ENCODE data around the gene TF.

TF gene

DNA sequence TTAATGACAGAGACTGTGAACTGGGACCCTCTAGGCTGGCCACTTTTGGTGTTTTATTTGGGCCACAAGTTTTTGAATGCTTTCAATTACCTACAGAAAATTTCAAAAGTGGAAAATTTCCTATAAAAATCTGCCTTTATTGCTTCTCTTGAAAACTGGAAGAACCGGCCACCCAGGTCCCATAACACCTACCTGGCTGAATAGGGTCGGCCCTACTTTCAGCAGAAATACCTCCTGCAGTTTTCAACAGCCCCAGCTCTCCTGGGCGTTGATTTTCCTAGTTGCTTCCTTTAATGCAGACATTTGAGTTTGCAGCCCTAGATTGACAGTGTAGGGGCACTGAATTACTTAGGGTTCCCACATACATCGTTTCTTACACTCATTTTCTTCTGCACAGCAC, 58.7 kb downstream of the TF start:
- in situ Hi-C loops (cut with MboI; ENCODE audit: low sequenced_read_pairs), result loop anchor here (25.0 kb wide), 1 partner anchor 407 kb away; no protein-coding TSS in a partner anchor

DNA sequence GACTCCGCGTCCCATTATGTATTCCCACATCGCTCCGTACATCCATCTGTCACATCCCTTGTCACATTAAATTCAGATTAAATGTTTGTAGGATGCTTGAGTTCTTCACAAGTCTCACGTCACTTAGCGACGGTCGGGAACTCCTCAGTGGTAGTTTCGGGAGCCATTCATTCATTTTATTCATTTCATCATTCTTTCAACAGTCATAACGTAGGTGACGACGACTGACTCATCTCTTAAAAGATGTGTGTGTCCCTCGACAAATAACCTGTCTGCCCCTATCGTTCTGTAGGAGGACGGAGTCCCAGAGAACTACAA, 59.1 kb downstream of the TF start:
- in situ Hi-C loops (cut with MboI; ENCODE audit: low sequenced_read_pairs), result loop anchor here (25.0 kb wide), 1 partner anchor 407 kb away; no protein-coding TSS in a partner anchor

DNA sequence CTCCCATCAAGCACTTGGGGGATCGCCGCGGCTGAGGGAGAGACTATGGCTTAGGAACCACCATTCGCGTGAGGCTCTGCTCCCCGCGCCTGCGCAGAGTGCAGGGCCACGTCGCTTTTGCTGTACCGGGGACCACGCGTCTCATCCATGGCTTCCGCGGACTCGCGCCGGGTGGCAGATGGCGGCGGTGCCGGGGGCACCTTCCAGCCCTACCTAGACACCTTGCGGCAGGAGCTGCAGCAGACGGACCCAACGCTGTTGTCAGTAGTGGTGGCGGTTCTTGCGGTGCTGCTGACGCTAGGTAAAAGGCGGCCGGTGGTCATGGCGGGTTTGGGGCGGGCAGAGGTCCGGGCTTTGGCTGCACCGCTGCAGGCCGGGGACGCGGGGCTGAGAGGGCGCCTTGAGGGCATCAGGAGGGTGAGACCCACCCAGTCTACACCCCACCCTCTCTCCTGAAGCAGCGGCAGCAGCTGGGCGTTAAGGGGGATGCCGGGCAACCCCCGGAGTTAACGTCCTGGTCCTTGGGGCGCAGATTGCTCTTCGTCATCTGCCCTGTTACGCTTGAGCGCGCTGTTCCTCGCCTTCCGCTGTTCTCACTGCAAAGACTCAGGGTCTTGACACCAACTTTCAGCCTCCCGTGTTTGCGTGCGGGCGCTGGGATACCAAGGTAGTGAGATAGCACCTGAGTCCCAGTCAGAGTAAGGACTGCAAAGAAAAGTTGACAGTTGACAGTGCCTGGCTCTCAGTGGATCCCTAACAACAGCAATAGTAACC, 59.7 kb downstream of the TF start, which contains the start of gene SRPRB:
TSS of gene SRPRB (plus strand) at position 114 of the 774 bp plus-strand sequence. CDS start at position 148, 34 bp downstream.
- in situ Hi-C loops (cut with MboI; ENCODE audit: low sequenced_read_pairs), result loop anchor here (25.0 kb wide), 1 partner anchor 406 kb away; no protein-coding TSS in a partner anchor

DNA sequence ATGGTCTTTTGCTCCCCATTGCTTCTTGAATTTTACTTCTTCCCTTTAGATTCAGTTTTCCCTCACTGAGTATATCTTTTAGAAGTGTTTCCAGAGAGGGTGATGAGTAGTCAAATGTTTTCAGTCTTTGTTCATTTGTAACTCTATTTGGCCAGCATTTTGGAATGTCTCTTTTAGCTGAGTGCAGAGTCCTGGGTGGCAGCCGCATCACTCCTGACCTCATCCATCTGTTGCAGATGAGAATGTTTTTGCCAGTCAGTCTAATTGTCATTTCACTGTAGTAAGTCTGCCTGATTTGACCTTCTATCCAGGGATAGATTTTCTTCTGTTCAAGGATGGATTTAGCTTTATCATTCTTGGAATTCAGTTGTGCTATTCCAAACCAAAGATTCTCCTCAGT, 66.7 kb downstream of the TF start:
- in situ Hi-C loops (cut with MboI; ENCODE audit: low sequenced_read_pairs), result loop anchor here (10.0 to 25.0 kb wide), 2 partner anchors 112 to 399 kb away; no protein-coding TSS in a partner anchor

DNA sequence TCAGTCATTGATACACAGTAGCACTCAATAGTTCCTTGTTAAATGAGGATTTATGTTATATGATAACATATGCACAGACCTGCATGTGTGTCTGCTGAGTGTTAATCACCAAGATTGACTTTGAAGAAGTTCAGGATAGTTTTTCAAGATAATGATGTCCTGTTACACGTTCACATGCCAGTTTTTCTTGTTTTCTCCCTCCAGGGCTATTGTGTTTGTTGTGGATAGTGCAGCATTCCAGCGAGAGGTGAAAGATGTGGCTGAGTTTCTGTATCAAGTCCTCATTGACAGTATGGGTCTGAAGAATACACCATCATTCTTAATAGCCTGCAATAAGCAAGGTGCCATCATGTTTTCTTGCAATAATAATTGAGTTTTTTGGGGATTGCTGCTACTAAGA, 69.2 kb downstream of the TF start:
- in situ Hi-C loops (cut with MboI; ENCODE audit: low sequenced_read_pairs), result loop anchor here (10.0 to 25.0 kb wide), 2 partner anchors 109 to 397 kb away; no protein-coding TSS in a partner anchor

DNA sequence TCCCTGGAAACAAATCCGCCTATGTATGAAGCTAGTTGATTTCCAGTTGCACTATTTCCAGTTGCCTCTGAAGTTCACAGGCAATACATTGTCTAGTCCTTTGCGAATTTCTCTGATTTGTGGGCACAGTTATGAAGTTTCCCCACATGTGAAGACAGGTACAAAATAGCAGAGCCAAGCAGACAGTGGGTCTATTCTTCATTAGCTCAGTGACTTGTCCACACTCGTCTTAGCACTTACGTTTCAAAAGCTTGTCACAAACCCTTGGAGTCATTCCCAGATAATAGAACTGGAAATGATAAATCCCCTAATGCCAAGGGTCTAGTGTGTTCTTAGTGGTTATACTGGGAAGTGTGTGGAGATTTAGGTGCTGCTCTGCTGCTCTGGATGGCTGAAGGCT, 73.9 kb downstream of the TF start:
- in situ Hi-C loops (cut with MboI; ENCODE audit: low sequenced_read_pairs), result loop anchor here (25.0 kb wide), 1 partner anchor 392 kb away; no protein-coding TSS in a partner anchor

DNA sequence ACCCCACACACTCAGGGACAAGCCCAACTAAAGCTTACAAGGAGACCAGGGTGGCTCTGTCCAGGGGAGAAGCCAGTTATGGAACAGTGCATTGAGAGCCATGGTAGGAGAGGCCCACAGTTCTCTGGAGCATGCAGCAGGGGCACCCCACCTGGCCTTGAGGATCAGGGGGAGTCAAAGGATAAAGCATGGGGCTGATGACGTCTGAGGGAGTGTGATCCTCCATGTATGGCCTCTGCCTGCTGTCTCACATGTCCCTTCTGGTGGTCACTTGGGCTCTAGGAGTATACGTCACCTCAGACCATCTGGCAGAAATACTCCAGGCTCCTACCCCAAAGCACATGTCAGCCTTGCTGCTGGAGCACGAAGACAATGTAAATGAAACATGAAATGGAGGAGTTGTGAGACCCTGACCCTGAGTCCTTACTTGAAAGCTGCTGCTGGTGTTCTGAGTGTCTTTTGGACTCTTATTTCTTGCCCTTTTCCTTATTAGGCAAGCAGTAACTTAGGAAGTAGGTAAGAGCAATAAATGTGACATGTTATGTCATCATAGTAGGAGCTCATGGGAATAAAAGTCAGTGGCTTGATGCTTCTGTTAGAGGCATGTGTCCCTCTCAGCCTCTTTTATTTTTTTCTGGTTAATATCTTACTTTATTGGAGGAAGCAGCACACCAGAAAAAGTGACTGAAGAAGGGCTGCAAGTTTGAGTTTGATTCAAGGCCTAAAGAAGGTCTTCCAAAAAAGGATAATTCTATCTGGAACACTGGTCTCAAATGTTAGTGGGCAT, 74.9 kb downstream of the TF start:
- in situ Hi-C loops (cut with MboI; ENCODE audit: low sequenced_read_pairs), result loop anchor here (25.0 kb wide), 1 partner anchor 391 kb away; no protein-coding TSS in a partner anchor

DNA sequence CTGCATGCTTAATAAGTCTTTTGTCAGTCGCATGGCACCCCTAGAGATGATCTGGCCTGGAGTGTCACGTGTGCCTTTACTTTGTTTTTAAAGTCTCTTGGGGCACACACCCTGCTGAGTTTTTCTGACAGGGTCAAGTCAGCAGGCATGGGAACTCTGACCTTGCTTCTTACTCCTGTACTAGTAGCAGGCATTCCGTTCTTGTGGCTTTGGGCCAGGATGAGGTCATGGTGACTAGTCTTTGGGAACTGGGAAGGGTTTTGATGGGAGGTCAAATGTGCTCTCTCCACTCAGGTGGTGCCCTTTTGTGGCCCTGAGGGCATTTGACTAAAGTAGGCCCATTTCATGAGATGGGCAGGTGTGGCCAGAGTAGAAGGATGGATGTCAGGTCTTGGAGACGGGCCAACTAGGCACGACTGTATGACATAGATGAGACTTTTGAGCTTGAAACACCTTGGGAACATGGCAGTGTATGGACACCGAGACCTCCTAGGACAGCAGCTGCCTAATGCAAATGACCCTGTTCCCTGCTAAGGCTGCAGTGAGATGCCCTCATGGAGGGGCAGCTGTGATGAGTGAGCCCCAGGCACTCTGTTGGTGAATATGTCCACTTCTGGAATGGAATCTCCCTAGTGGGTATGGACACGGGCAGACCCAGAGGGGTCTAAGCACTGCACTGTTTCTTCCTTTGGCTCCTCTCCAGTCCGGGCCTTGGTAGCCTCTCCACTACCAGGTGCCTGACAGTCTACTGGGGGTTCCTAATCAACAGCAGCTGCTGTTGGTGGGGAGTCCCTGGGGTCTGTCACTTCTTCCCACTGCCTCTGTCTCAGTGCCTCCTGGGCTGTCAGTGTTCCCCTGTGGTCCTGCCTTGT, 75.8 kb downstream of the TF start:
- in situ Hi-C loops (cut with MboI; ENCODE audit: low sequenced_read_pairs), result loop anchor here (25.0 kb wide), 1 partner anchor 390 kb away; no protein-coding TSS in a partner anchor

DNA sequence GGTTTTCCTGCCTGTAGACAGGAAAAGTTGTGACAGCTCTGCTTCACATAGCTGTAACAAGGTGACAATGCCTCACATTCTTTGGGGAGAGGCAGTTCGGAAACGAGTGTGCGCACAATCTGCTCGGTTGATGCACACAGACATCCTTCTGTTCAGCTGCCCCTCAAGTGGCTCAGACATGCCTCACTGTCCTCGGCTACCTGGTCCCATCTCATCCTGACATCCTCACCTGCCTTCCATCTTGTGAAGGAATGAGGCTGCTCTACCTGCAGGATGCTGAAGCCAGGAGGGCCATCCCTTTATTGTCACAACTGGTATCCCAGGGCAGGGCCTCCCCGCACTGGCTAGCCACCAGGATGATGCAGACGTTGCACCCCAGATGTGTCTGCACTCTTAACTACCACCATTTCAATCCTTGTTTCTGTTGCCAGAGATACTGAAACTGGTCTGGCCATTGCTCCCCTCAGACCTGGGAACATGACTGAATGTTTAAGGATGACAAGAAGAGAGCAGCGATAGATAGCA, 78.8 kb downstream of the TF start:
- in situ Hi-C loops (cut with MboI; ENCODE audit: low sequenced_read_pairs), result loop anchor here (25.0 kb wide), 1 partner anchor 387 kb away; no protein-coding TSS in a partner anchor

DNA sequence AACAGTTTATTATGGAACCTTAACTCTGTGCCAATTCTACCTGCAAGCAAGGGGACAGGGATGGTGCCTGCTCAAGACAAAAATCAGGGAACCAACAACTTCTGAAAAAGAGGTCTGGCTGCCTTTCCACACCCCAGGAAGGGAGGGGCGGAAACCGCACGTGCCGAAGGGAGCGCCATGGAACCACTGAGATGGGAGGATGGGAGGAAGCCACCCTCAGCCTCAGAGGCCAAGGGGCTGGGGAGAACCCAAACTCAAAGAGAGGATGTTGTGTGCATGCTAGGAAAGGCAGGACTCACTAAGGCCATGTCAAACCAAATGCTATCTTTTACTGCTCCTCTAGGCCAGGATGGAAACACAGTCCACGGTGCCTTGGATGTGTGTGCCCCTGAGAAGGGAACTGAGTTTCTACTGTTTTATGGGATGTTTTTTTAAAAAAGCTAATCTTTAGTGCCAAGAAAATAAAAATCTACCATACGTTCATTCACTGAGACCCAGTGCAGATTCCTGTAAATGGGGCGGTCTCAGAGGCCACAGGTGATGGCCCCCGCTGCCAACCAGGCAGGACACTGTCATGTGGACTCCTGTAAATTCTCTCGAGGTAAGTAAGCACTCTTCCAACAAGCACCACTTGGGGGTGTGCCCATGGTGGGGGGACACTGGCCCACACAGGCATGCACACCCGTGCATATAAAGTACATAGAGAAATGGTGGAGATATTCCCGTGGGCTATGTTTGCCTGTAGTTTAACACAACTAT, 80.0 kb downstream of the TF start:
- in situ Hi-C loops (cut with MboI; ENCODE audit: low sequenced_read_pairs), result no loop called here

DNA sequence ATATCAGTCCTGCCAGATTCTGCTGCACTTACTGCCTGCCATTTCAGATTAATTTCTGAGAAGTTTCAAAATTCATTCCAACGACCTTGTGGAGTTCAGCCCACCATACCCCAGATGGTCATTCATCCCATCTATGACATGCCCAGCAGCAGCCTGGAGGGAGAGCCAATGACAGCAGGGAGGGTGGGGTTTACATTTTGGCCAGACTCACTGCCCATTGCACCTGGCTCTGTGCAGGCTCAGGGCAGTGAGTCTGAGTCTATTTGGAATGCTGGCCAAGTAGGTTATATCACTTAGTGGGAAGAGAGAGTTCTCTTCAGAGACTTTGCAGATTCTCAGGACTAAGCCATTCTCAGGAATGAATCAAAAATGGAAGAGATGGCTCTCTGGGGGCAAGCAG, 80.9 kb downstream of the TF start:
- in situ Hi-C loops (cut with MboI; ENCODE audit: low sequenced_read_pairs), result no loop called here

DNA sequence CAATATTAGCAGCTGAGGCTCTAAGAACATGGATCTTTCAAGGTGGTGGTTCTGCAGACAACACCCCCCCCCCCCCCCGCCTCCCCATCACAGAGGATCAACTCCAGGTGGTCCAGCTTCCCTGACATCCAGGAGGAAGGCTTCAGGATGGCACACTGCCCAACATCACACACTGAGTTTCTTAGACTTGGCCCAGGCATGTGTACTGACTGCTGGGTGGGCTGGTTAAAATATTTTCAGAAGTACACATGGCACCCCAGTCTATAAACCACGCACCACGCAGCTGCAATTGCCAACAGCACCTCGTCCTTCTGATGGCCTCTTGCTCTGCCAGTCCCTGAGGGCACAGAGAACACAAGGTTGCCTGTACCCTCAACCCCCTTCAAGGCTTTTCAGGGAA, 81.5 kb downstream of the TF start:
- in situ Hi-C loops (cut with MboI; ENCODE audit: low sequenced_read_pairs), result no loop called here

DNA sequence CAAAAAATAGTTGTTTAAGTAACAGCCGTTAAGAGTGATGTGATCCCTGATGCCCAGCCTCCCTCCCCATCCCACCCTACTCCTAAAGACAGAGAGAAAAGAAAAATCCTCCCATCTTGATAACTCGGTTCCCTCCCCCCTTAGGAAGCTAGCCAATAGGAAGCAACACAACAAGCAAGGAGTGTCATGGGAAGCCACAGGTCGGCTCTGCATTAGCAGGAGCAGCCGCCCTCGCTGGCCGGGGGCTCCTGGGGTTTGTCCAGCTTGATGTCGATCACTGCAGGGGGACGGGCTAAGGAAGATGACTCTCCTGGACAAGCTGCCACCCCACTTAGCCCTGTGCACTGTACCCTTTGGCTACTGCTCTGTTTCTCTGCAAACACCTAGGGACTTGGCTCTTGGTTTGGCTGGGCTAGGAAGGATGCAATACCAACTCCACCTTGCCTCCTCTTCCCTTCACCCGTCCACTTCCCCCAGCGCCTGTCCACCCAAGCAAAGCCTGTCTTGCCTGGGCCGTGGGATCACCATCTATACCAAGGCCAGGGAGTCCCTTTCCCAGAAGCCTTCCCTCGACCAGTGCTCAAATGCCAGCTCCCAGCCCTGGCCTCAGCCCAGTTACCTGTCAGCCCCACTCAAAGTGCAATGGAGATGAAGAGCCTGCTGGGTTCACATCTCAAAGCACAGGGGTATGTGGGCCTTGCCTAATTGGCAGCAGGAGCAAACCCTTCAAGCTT, 82.5 kb downstream of the TF start:
- in situ Hi-C loops (cut with MboI; ENCODE audit: low sequenced_read_pairs), result no loop called here

DNA sequence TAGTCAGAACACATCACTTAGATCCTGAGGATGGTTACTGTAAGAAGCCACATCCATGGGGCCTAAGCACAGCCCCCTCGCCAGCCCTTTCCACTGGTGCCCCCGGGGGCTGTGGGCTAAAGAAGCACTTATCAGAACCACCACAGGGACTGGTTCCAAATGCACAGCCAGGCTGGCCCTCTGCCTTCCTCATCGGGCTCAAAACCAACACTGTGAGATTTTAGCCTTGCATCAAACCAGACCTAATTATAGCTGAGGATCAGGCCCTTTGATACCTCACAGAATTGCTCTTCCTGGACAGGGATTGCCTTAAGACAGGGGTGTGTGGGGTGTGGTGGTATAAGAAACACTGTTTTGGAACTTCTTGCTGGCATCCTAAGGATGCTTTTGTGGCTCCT, 83.1 kb downstream of the TF start:
- in situ Hi-C loops (cut with MboI; ENCODE audit: low sequenced_read_pairs), result no loop called here

DNA sequence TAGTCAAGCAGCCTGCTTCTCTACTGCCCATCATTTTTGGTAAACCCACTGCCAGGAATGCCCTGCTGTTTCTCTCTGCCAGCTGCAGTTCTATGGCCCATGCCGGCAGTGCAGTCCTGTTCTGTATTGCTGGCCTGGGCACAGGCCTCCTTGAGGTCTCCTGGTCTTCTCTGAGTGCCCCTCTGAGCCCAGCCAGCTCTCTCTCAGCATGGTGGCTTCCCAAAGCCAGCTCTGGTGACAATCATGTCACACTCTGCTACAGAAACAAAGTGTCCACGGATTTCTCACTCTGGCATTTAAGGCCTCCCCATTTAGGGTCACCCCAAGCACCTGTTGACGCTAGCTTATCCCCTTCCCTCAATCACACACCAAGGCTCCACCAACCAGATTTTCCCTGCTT, 83.9 kb downstream of the TF start:
- in situ Hi-C loops (cut with MboI; ENCODE audit: low sequenced_read_pairs), result no loop called here

DNA sequence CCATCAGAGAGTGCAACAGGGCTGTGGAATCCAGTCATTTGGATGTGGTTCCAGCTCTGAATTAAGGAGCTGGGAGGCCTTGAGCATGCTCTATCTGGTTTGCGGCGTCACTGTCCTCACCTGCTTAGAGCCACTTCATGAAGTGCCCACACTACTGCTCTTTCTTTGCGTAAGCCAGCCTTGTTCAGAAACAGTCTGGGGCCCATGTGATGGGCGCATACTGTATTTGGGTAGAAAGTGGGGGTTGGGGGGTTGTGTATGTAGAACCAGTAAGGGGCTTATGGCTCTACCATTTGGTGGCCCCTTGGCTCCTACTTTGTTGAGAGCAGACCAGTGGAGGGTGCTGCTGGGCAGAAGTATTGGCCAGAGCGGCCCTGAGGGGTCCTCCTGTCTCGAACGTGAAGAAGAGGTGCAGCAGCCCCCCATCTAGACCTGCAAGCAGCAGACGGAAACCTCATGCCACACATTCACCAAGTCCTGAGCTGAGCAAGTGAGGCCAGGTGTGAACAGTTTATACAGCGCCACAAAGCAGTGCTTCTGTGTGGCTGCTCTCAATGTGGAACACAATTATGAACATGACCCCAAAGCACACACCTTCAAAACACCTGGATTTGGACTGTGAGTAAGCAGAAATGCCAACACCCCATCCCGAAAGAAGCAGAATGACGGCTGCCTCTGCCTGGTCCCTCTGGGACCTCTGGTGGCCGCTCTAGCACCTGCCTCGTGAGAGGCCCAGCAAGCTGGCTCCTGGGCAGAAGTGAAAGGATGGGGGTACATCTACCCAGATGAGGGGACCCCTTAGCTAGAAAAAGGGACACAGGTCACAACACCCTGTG, 86.0 kb downstream of the TF start:
- in situ Hi-C loops (cut with MboI; ENCODE audit: low sequenced_read_pairs), result no loop called here

DNA sequence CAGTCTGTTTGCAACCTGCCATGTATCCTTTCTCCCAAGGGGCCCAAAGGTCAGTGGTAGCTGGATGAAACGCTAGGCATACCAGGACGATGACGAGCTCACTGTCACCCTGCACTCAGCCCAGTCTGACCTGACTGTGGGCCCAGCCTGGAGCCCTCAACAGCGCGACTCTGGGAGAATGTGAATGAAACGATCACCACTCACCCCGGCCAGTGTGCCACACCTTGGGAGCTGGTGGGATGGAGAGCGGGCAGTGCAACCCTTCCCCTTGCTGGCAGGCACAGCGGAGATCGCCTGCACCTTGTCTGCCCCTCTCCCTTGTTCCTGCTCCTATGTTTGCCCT, 86.6 kb downstream of the TF start:
- in situ Hi-C loops (cut with MboI; ENCODE audit: low sequenced_read_pairs), result no loop called here

DNA sequence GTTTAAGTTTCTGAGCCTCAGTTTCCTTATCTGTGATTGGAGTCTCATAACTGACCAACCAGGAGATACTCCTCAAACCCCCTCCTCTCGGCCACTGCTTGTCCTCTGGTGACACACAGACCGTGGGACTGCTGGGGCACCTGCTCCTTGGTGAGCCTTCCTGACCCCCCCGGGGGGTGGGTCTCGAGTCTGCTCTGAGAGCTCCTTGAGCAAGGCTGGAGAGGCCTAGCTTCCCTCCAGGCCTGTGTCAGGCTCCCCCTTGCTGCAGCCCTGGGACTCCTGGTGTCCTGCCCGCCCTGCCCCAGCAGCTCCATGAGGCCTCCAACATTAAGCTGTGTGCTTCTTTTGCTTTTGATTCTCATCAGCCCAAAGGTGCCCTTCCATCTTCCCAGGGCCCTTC, 87.1 kb downstream of the TF start:
- in situ Hi-C loops (cut with MboI; ENCODE audit: low sequenced_read_pairs), result no loop called here

Data from HL-60/S4 treated with retinoic acid at 250 ng/mL for 4 days and 3 days (cell line).